ENCODE measurements around the gene LMAN2L.

Gene LMAN2L

DNA sequence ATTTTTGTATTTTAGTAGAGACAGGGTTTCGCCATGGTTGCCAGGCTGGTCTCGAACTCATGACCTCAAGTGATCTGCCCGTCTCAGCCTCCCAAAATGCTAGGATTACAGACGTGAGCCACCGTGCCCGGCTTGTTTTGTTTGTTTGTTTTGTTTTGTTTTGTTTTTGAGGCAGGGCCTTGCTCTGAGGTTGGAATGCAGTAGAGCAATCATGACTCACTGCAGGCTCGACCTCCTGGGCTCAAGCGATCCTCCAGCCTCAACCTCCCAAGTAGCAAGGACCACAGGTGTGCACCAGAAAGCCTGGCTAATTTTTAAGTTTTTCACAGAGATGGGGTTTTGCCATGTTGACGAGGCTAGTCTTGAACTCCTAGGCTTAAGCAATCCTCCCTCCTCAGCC is 11.9 kb upstream of the LMAN2L start:
- no peak for TF ChIP-seq CTCF (conservative IDR thresholded peaks at IDR 0.05; ENCODE audit: low read depth, low read length)
- Histone ChIP-seq H3K27ac (no peak overlapping the region), H3K4me1 (ENCODE audit: low read depth, poor library complexity, severe bottlenecking) (no peaks in the 10 kb centered on the region), H3K36me3 (ENCODE audit: insufficient read depth) (no peaks in the 10 kb centered on the region), H3K9ac (no peak overlapping the region), H3K4me3 (IDR thresholded peaks at IDR 0.05; ENCODE audit: insufficient read depth, low read depth, low read length) (no peak overlapping the region), H2AFZ (ENCODE audit: low read depth) (no peak overlapping the region), H3K79me2 (ENCODE audit: insufficient read depth, low read depth) (no peaks in the 10 kb centered on the region), H4K20me1 (ENCODE audit: insufficient read depth) (no peaks in the 10 kb centered on the region), H3K27me3 (ENCODE audit: insufficient read depth, low read depth) (no peaks in the 10 kb centered on the region), H3K4me2 (no peak overlapping the region)

DNA sequence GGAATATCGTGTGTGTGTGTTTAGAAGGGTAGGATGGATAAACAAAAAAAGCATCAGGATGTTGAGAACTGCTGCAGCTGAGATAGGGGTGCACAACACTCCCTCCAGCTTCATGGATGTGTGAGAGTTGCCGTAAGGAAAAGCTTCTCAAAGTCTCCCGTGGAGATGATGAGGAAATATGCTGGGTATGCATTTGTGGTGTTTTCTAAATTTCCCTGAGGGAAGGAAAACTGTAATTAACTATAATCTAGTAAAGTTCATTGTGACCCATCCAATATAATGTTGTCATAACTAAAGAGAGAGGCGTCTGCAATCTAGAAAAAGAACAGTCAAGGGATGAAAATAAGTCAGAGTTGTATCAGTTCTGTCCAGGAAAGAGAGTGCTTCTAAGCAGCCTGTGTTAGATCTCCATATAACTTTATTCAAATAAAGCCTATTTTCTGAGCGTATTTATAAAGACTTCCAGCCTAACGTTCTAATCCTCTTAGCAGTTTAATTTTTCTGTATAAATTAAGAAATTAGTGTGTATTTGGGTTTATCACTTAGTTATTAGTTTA is 7.3 kb upstream of the LMAN2L start:
- H2AFZ ChIP-seq (ENCODE audit: low read depth): no peak overlapping the region
- no peak overlapping the region for H3K4me3 ChIP-seq (IDR thresholded peaks at IDR 0.05; ENCODE audit: insufficient read depth, low read depth, low read length)
- no peak for TF ChIP-seq CTCF (conservative IDR thresholded peaks at IDR 0.05; ENCODE audit: low read depth, low read length)
- no peak overlapping the region for H3K9ac ChIP-seq
- H3K79me2 ChIP-seq (ENCODE audit: insufficient read depth, low read depth): no peaks in the 10 kb centered on the region
- no peaks in the 10 kb centered on the region for H4K20me1 ChIP-seq (ENCODE audit: insufficient read depth)
- H3K27ac ChIP-seq: no peak overlapping the region
- H3K4me2 ChIP-seq: no peak overlapping the region
- H3K4me1 ChIP-seq (ENCODE audit: low read depth, poor library complexity, severe bottlenecking): no peaks in the 10 kb centered on the region
- H3K36me3 ChIP-seq (ENCODE audit: insufficient read depth): no peaks in the 10 kb centered on the region
- H3K27me3 ChIP-seq (ENCODE audit: insufficient read depth, low read depth): no peaks in the 10 kb centered on the region

DNA sequence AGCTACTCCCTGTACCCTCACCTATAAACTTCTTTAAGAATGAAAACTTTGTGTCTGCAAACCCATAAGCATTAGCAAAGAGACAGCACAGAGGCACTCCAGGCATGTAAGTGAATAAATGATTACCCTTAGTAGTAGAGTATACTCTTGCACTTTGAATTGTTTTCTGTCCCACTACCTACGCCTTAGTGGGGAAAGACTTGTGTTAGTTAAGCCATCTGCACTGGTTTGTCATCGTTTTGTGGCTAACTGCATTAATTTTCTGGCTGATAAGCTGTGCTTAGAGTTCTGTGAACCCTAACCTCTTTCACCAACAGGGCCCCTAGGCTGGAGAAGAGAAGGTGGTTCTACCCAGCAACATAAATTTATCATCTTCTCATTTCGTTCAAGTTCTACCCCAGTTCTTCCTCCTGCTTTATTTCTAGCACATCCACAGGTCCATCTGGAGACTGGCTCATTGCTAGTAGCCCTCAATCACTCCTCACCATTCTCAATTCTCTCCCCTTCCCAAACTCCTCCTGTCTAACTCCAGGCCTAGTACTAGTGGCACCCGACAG is 710 bp downstream of the LMAN2L start:
- Histone ChIP-seq H3K9ac (peak overlapping the region; percentile 66), H3K36me3 (ENCODE audit: insufficient read depth) (no peaks in the 10 kb centered on the region), H3K27ac (peak overlapping the region; percentile 33)

DNA sequence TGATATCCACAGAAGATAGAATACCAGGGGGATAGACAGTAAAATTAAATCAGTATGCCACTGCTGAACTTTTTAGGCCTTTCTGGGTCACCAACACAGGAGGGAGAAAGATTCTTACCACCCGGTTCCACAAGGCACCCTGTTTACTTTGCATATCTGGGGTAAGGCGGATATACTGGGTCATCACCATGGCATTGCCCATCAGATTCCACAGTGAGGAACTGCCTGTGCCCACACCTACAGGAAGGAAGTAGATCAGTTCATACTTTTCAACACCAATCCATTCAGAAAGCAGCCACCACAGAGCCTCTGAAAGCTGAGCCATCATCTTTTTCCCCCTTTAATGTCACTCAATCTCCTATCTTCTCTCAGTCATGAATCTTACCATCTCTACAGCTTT is 2.0 kb downstream of the LMAN2L start:
- no peak overlapping the region for H3K9ac ChIP-seq
- no peaks in the 10 kb centered on the region for H3K27me3 ChIP-seq (ENCODE audit: insufficient read depth, low read depth)
- no peak for TF ChIP-seq CTCF (conservative IDR thresholded peaks at IDR 0.05; ENCODE audit: low read depth, low read length)
- no peaks in the 10 kb centered on the region for H4K20me1 ChIP-seq (ENCODE audit: insufficient read depth)
- peaks cover 15% of the 10 kb centered on the region; the same call in 1 of the 2 replicates for H3K79me2 ChIP-seq (ENCODE audit: insufficient read depth, low read depth)
- H3K4me3 ChIP-seq (IDR thresholded peaks at IDR 0.05; ENCODE audit: insufficient read depth, low read depth, low read length): no peak overlapping the region
- peak overlapping the region; percentile 91 for H3K4me2 ChIP-seq
- no peak overlapping the region for H3K27ac ChIP-seq
- H3K36me3 ChIP-seq (ENCODE audit: insufficient read depth): 0 out of 2 replicates have a peak, but pooled peaks cover 5% of the 10 kb centered on the region
- H2AFZ ChIP-seq (ENCODE audit: low read depth): no peak overlapping the region
- peaks cover 19% of the 10 kb centered on the region for H3K4me1 ChIP-seq (ENCODE audit: low read depth, poor library complexity, severe bottlenecking)

More for the DNA sequence above, 710 bp downstream of the LMAN2L start:
- TF ChIP-seq CTCF (conservative IDR thresholded peaks at IDR 0.05; ENCODE audit: low read depth, low read length): no peak
- peaks cover 19% of the 10 kb centered on the region for H3K4me1 ChIP-seq (ENCODE audit: low read depth, poor library complexity, severe bottlenecking)
- H4K20me1 ChIP-seq (ENCODE audit: insufficient read depth): no peaks in the 10 kb centered on the region
- H2AFZ ChIP-seq (ENCODE audit: low read depth): peak overlapping the region; percentile 42; the same call in 1 of the 2 replicates
- H3K4me3 ChIP-seq (IDR thresholded peaks at IDR 0.05; ENCODE audit: insufficient read depth, low read depth, low read length): no peak overlapping the region
- peak overlapping the region; percentile 91 for H3K4me2 ChIP-seq
- H3K27me3 ChIP-seq (ENCODE audit: insufficient read depth, low read depth): no peaks in the 10 kb centered on the region
- H3K79me2 ChIP-seq (ENCODE audit: insufficient read depth, low read depth): peaks cover 15% of the 10 kb centered on the region; the same call in 1 of the 2 replicates

Data from KMS-11 (cell line).